Calu3 (cell line): Measurements from ENCODE around the gene PRKAR2B. TPM values are rescaled to one million over a fixed set of nuclear protein-coding genes. Genes with fewer than 3 reads are reported as not detected.

Source experiments
- BruUV-seq: library from RNA; stranded (reverse); fragments of 400-500 nt; replicated peaks from 2 replicates; lab custom pipeline; 2021; lab: Mats Ljungman, UMichigan
- CTCF ChIA-PET: fragments of 300-600 bp; sonication (Branson Sonifier 250); formaldehyde crosslinking; loops from one replicate; lab custom pipeline; 2022; ENCODE audit warnings: antibody characterized with exemption; lab: Charles Lee
- DNase-seq: peaks from one replicate; pipeline ENCODE4 v3.0.0; 2022
- H3K27ac Mint-ChIP-seq: one replicate; pipeline ENCODE4 v1.8.0; 2022; ENCODE audit warnings: mixed read lengths; ENCODE audit not compliant: unreplicated experiment
- H3K27me3 Mint-ChIP-seq: one replicate; pipeline ENCODE4 v1.8.0; 2022; ENCODE audit warnings: mixed read lengths; ENCODE audit not compliant: unreplicated experiment
- H3K36me3 Mint-ChIP-seq: one replicate; pipeline ENCODE4 v1.8.0; 2022; ENCODE audit warnings: mild to moderate bottlenecking, moderate library complexity, mixed read lengths; ENCODE audit not compliant: insufficient read depth, unreplicated experiment
- H3K4me1 Mint-ChIP-seq: one replicate; pipeline ENCODE4 v1.8.0; 2022; ENCODE audit warnings: mild to moderate bottlenecking, low read depth, mixed read lengths; ENCODE audit not compliant: unreplicated experiment
- H3K4me3 Mint-ChIP-seq: one replicate; pipeline ENCODE4 v1.8.0; 2022; ENCODE audit warnings: mild to moderate bottlenecking, low read depth, moderate library complexity, mixed read lengths; ENCODE audit not compliant: unreplicated experiment
- H3K9me3 Mint-ChIP-seq: one replicate; pipeline ENCODE4 v1.8.0; 2022; ENCODE audit warnings: low read depth, mixed read lengths; ENCODE audit not compliant: unreplicated experiment
- CTCF ChIP-seq: fragments of 200-600 bp; IDR thresholded peaks from one replicate; pipeline ENCODE4 v1.8.0; 2022; ENCODE audit warnings: antibody characterized with exemption; ENCODE audit not compliant: unreplicated experiment
- intact Hi-C: fragments of 100-400 bp; cut with micrococcal nuclease; formaldehyde crosslinking; loops from one replicate; pipeline ENCODE4 v1.10.0; 2022; ENCODE audit not compliant: unreplicated experiment
- total RNA-seq: library from RNA; stranded (reverse); gene quantifications from 2 replicates; pipeline ENCODE4 v1.2.3, GENCODE V29; 2022

PRKAR2B gene
- total RNA-seq, 1 experiment from 2014 or later, result 3.1 TPM

- intact Hi-C loops, result loop anchor here (10.0 kb wide), 1 partner anchor 101 kb away; no protein-coding TSS in a partner anchor
- H3K36me3 Mint-ChIP-seq, result peaks cover 12% of the 10 kb centered on the region
- no TSS peak for BruUV-seq
- no peak for TF ChIP-seq CTCF
- no peaks in the 10 kb centered on the region for H3K9me3 Mint-ChIP-seq
- H3K27ac Mint-ChIP-seq, result no peak overlapping the region
- H3K4me1 Mint-ChIP-seq, result peaks cover 18% of the 10 kb centered on the region
- peak overlapping the region; percentile 66 for H3K4me3 Mint-ChIP-seq
- H3K27me3 Mint-ChIP-seq, result peaks cover 18% of the 10 kb centered on the region
- CTCF ChIA-PET, result no interaction called here
- DNase-seq, result no peak
Measured at GRCh38 chr7:107043491-107043890, 1.0 kb upstream of the PRKAR2B start.

DNA sequence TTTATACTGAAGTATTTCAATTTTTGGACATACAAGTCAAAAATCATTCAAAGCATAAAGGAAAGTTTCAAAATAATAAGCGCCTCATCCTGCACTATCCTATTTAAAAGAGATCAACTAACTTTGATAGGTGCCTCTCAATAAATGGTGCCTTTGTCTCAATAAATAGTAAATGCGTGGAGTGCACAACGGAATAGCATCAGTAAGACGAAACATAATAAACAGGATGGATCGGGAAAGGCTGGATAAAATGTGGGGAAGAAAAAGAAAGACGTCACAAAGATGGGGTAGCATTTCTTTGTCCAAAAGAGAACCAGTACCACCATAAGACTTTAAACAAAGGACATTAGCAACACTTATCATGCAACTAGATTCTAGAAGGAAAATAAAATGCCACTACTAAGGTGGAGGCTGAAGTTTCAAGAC is 571 bp upstream of the PRKAR2B start:
- intact Hi-C loops, result loop anchor here (10.0 kb wide), 1 partner anchor 101 kb away; no protein-coding TSS in a partner anchor
- no TSS peak for BruUV-seq
- peaks cover 12% of the 10 kb centered on the region for H3K36me3 Mint-ChIP-seq
- H3K27ac Mint-ChIP-seq, result no peak overlapping the region
- peak overlapping the region; percentile 66 for H3K4me3 Mint-ChIP-seq
- CTCF ChIA-PET, result no interaction called here
- peaks cover 18% of the 10 kb centered on the region for H3K27me3 Mint-ChIP-seq
- H3K4me1 Mint-ChIP-seq, result peaks cover 18% of the 10 kb centered on the region
- no peaks in the 10 kb centered on the region for H3K9me3 Mint-ChIP-seq
- no peak for DNase-seq
- no peak for TF ChIP-seq CTCF

GRCh38 chr7:107045195-107045960 is 873 bp downstream of the PRKAR2B start:
- H3K27ac Mint-ChIP-seq, result no peak overlapping the region
- H3K4me1 Mint-ChIP-seq, result peaks cover 18% of the 10 kb centered on the region
- CTCF ChIA-PET, result no interaction called here
- no TSS peak for BruUV-seq
- intact Hi-C loops, result loop anchor here (10.0 kb wide), 1 partner anchor 99 kb away; no protein-coding TSS in a partner anchor
- peaks cover 12% of the 10 kb centered on the region for H3K36me3 Mint-ChIP-seq
- H3K27me3 Mint-ChIP-seq, result peaks cover 24% of the 10 kb centered on the region
- TF ChIP-seq CTCF, result no peak
- no peak for DNase-seq
- H3K9me3 Mint-ChIP-seq, result no peaks in the 10 kb centered on the region
- peak overlapping the region; percentile 66 for H3K4me3 Mint-ChIP-seq

DNA sequence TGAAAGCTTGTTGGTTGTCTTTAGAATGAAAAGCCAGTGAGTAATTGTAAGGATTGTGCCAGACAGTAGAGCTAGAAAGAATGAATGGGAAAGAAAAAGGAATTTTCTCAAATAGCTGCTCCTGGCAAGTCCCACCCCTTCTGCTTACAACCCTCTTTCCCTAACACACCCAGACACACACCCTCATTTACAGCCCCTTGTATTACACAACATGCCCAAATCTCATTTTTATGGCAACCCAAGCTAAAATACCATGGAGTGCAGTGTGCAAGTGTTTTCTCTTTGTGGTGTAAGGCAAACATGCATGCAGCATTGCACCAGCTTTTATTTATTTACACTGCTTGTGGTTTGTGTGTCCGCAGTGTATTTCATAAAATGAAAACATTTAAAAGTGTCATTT is 1.5 kb downstream of the PRKAR2B start:
- Mint-ChIP-seq H3K9me3 (no peaks in the 10 kb centered on the region), H3K27me3 (peaks cover 29% of the 10 kb centered on the region), H3K4me1 (peaks cover 18% of the 10 kb centered on the region), H3K27ac (no peak overlapping the region), H3K4me3 (peak overlapping the region; percentile 66), H3K36me3 (peaks cover 12% of the 10 kb centered on the region)
- CTCF ChIA-PET, result no interaction called here
- TF ChIP-seq CTCF, result no peak
- no peak for DNase-seq
- intact Hi-C loops, result loop anchor here (10.0 kb wide), 1 partner anchor 99 kb away; no protein-coding TSS in a partner anchor
- BruUV-seq, result no TSS peak
